K562 (cell line): Measurements from ENCODE around the gene ACTR3. TPM values are rescaled to one million over a fixed set of nuclear protein-coding genes. Genes with fewer than 3 reads are reported as not detected.

Source experiments
- CBFA2T2 ChIP-seq: fragments of 450-650 bp; conservative IDR thresholded peaks from 2 replicates; pipeline ENCODE4 v1.6.1; 2017; ENCODE audit warnings: mild to moderate bottlenecking
- CBX3 ChIP-seq, 2 experiments: IDR thresholded peaks; 1 replicate in 1 of 2; 2 replicates in 1 of 2; pipeline ENCODE4 v1.6.1; 2012; ENCODE audit warnings: inconsistent platforms in 2 of 2, low read length in 2 of 2, borderline replicate concordance in 1 of 2, control low read depth in 1 of 2
- HEY1 ChIP-seq: fragments of 250-450 bp; sonication (Bioruptor Pico); IDR thresholded peaks from 2 replicates; pipeline ENCODE4 v1.5.0; 2020; ENCODE audit warnings: mild to moderate bottlenecking, moderate library complexity, borderline replicate concordance
- KAT7 ChIP-seq: sonication (generic); formaldehyde crosslinking; IDR thresholded peaks from 2 replicates; pipeline ENCODE4 v1.8.0; 2022; ENCODE audit warnings: missing genetic modification reagents, mild to moderate bottlenecking, borderline replicate concordance
- NCOA2 ChIP-seq, 2 experiments: fragments of 450-650 bp; IDR thresholded peaks; 2 replicates each; pipeline ENCODE4 v1.6.1; 2018; ENCODE audit warnings: mild to moderate bottlenecking in 2 of 2, moderate library complexity in 1 of 2; ENCODE audit not compliant: partially characterized antibody in 2 of 2
- NR4A1 ChIP-seq, 2 experiments: fragments of 250-450 bp in 1 of 2; fragments of 450-650 bp in 1 of 2; sonication (Bioruptor Pico) in 1 of 2; IDR thresholded peaks; 2 replicates each; pipeline versions ENCODE4 v1.4.0 to v1.6.1; 2016 to 2020; ENCODE audit warnings: mild to moderate bottlenecking in 2 of 2, missing compliant biosample characterization in 1 of 2, missing genetic modification characterization in 1 of 2, moderate library complexity in 1 of 2
- RBM17 ChIP-seq: fragments of 200-400 bp; formaldehyde crosslinking; IDR thresholded peaks from 2 replicates; pipeline ENCODE4 v1.6.1; 2017; ENCODE audit warnings: low read depth, mild to moderate bottlenecking, low read length, borderline replicate concordance
- SAP30 ChIP-seq: fragments of 200-600 bp; sonication (generic); IDR thresholded peaks from 2 replicates; pipeline ENCODE4 v1.6.1; 2012; ENCODE audit warnings: borderline replicate concordance, low read depth, mild to moderate bottlenecking, moderate library complexity, low read length, control low read depth, inconsistent platforms; ENCODE audit not compliant: insufficient read depth, poor library complexity, severe bottlenecking
- SIX5 ChIP-seq, 2 experiments: IDR thresholded peaks; 2 replicates each; pipeline ENCODE4 v1.6.1; 2011; ENCODE audit warnings: low read length in 2 of 2, borderline replicate concordance in 1 of 2, low read depth in 1 of 2, mild to moderate bottlenecking in 1 of 2, moderate library complexity in 1 of 2; ENCODE audit not compliant: insufficient read depth in 1 of 2
- SLC30A9 ChIP-seq: fragments of 250-450 bp; sonication (Bioruptor Pico); IDR thresholded peaks from 2 replicates; pipeline ENCODE4 v1.8.0; 2022; ENCODE audit warnings: mild to moderate bottlenecking, moderate library complexity
- TAL1 ChIP-seq: fragments of 450-650 bp; IDR thresholded peaks from 2 replicates; pipeline ENCODE4 v1.6.1; 2016; ENCODE audit warnings: mild to moderate bottlenecking
- ZBTB17 ChIP-seq: fragments of 450-650 bp; formaldehyde crosslinking; IDR thresholded peaks from 2 replicates; pipeline ENCODE4 v1.4.0; 2020; ENCODE audit warnings: mild to moderate bottlenecking
- ZKSCAN3 ChIP-seq: fragments of 250-450 bp; sonication (Bioruptor Pico); IDR thresholded peaks from 2 replicates; pipeline ENCODE4 v1.4.0; 2020
- ZNF212 ChIP-seq: fragments of 450-650 bp; formaldehyde crosslinking; IDR thresholded peaks from 2 replicates; pipeline ENCODE4 v1.4.0; 2020; ENCODE audit warnings: mild to moderate bottlenecking
- ZNF217 ChIP-seq: sonication (generic); formaldehyde crosslinking; IDR thresholded peaks from 2 replicates; pipeline ENCODE4 v1.8.0; 2022; ENCODE audit warnings: mild to moderate bottlenecking, missing genetic modification reagents
- ZNF282 ChIP-seq: sonication (generic); formaldehyde crosslinking; IDR thresholded peaks from 2 replicates; pipeline ENCODE4 v1.8.1; 2023; ENCODE audit warnings: missing genetic modification reagents
- ZNF41 ChIP-seq: fragments of 250-450 bp; sonication (Bioruptor Pico); conservative IDR thresholded peaks from 2 replicates; pipeline ENCODE4 v1.4.0; 2020; ENCODE audit warnings: mild to moderate bottlenecking
- ZNF57 ChIP-seq: fragments of 450-650 bp; formaldehyde crosslinking; IDR thresholded peaks from 2 replicates; pipeline ENCODE4 v1.4.0; 2020; ENCODE audit warnings: mild to moderate bottlenecking, moderate library complexity
- ZNF592 ChIP-seq: fragments of 450-650 bp; IDR thresholded peaks from 2 replicates; pipeline ENCODE4 v1.6.1; 2017; ENCODE audit warnings: antibody characterized with exemption, mild to moderate bottlenecking
- polyA plus RNA-seq, 8 experiments: library from polyadenylated mRNA; depleted of rRNA in 4 of 8; stranded (reverse) in 5 of 8; unstranded in 3 of 8; fragments of >200 nt; fragmentation: Nextera tagmentation in 2 of 8; fragmentation: Illumina TruSeq in 1 of 8; extraction: Ambion mirVana in 2 of 8; extraction: Trizol in 1 of 8; gene quantifications; 2 replicates each; pipeline versions ENCODE4 v1.2.1 to v1.2.3, GENCODE V29; 2011 to 2014; ENCODE audit warnings: inconsistent platforms in 1 of 8, missing spikeins in 1 of 8
- total RNA-seq, 7 experiments: library from RNA; depleted of rRNA in 6 of 7; stranded (reverse); fragments of >200 nt in 6 of 7; fragmentation: Illumina TruSeq in 2 of 7; extraction: Trizol in 2 of 7; gene quantifications; 2 replicates each; pipeline versions ENCODE4 v1.2.1 to v1.2.3, GENCODE V29; 2011 to 2021; ENCODE audit warnings: low replicate concordance in 1 of 7
- TF ChIP-seq, protein P1 (sequence below): fragments of 450-650 bp; IDR thresholded peaks from 2 replicates; pipeline ENCODE4 v1.6.1; 2016; ENCODE audit warnings: borderline replicate concordance
- TF ChIP-seq, protein P2 (sequence below): sonication (generic); formaldehyde crosslinking; IDR thresholded peaks from 2 replicates; pipeline ENCODE4 v1.8.0; 2022; ENCODE audit warnings: mild to moderate bottlenecking, low read depth, missing genetic modification reagents

The ACTR3 gene
- total and polyA plus RNA-seq, 9 of the 15 experiments (the other 6 are each of a cell fraction or from before 2014, with no cell fraction given): 49.0 to 354 (median 249) TPM

DNA sequence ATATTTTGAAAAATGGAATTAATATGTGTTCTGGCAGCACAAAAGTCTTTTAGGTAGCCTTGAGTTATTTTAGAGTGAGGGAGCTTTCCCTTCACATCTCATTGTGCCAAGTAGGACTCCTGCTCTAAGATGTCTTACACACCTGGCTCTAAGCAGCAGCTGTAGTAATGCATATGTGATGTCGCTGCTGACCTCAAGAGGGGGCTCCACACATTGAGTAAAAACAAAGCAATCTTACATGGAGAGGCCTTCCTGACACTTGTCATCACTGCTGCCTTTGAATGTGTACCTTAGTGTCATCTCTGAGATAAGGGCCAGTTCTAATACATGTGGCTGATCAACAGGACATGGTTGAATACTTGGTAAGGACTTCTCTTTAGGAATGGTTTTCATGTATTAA lies 75.8 kb downstream of the ACTR3 start (continued):
- no peak for TF ChIP-seq HEY1 (CRISPR knock-in tag)
- TF ChIP-seq ZNF212 (CRISPR knock-in tag): no peak
- TF ChIP-seq ZNF217 (CRISPR knock-in tag): no peak
- no peak for TF ChIP-seq CBX3 (IDR thresholded peaks at IDR 0.05; ENCODE audit: borderline replicate concordance in 1 of 2, low read length in 2 of 2)
- no peak for TF ChIP-seq SAP30
- no peak for TF ChIP-seq SLC30A9
- TF ChIP-seq ZNF282: no peak
- TF ChIP-seq SIX5 (IDR thresholded peaks at IDR 0.05; ENCODE audit: borderline replicate concordance in 1 of 2, insufficient read depth in 1 of 2, low read depth in 1 of 2, low read length in 2 of 2): no peak
- no peak for TF ChIP-seq ZKSCAN3 (CRISPR knock-in tag)
- TF ChIP-seq ZNF57: no peak
- no peak for TF ChIP-seq NR4A1 (CRISPR knock-in tag; IDR thresholded peaks at IDR 0.05)
- no peak for TF ChIP-seq NR4A1 (tag; IDR thresholded peaks at IDR 0.05)
- TF ChIP-seq, protein P1, sequence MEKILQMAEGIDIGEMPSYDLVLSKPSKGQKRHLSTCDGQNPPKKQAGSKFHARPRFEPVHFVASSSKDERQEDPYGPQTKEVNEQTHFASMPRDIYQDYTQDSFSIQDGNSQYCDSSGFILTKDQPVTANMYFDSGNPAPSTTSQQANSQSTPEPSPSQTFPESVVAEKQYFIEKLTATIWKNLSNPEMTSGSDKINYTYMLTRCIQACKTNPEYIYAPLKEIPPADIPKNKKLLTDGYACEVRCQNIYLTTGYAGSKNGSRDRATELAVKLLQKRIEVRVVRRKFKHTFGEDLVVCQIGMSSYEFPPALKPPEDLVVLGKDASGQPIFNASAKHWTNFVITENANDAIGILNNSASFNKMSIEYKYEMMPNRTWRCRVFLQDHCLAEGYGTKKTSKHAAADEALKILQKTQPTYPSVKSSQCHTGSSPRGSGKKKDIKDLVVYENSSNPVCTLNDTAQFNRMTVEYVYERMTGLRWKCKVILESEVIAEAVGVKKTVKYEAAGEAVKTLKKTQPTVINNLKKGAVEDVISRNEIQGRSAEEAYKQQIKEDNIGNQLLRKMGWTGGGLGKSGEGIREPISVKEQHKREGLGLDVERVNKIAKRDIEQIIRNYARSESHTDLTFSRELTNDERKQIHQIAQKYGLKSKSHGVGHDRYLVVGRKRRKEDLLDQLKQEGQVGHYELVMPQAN: no peak
- no peak for TF ChIP-seq CBFA2T2
- no peak for TF ChIP-seq ZNF592
- TF ChIP-seq RBM17: no peak
- TF ChIP-seq, protein P2, sequence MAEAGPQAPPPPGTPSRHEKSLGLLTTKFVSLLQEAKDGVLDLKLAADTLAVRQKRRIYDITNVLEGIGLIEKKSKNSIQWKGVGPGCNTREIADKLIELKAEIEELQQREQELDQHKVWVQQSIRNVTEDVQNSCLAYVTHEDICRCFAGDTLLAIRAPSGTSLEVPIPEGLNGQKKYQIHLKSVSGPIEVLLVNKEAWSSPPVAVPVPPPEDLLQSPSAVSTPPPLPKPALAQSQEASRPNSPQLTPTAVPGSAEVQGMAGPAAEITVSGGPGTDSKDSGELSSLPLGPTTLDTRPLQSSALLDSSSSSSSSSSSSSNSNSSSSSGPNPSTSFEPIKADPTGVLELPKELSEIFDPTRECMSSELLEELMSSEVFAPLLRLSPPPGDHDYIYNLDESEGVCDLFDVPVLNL (CRISPR knock-in tag): no peak
- TF ChIP-seq ZNF41: no peak
- TF ChIP-seq ZBTB17 (CRISPR knock-in tag): no peak
- no peak for TF ChIP-seq NCOA2 (IDR thresholded peaks at IDR 0.05; ENCODE audit: partially characterized antibody in 2 of 2)
- TF ChIP-seq TAL1: no peak
- TF ChIP-seq KAT7 (CRISPR knock-in tag): no peak
